Measurements from ENCODE around the gene GPR137C. TPM values are rescaled to one million over a fixed set of nuclear protein-coding genes. Genes with fewer than 3 reads are reported as not detected.
"Not testable (repeated sequence)": the region's sequence is repeated elsewhere in the genome, so short reads cannot be mapped to it uniquely, and the experiment has no call there.

The GPR137C gene
- total RNA-seq, 1 donor from 2014 or later, result 0.13 TPM

DNA sequence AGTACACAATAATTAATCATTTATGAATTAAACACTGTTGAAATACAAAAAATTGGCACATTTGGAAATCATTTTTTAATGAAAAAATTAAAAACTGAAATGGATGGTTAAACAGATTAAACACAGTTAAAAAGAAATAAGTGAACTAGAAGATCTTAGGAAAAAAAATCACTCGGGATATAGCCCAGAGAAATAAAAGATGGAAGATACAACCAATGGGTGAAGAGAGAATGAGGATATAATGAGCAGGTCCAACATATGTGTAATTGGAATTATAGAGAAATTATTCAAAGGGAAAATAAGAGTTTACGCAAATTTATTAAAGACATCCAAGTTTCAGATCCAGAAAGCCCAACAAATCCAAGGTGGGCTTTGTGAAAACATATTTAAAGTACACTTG, 6.1 kb downstream of the GPR137C start:
- DNase-seq (ENCODE audit: low spot score), result no peak

GRCh38 chr14:52563120-52563519, 10.5 kb downstream of the GPR137C start:
- DNase-seq (ENCODE audit: low spot score), result no peak

DNA sequence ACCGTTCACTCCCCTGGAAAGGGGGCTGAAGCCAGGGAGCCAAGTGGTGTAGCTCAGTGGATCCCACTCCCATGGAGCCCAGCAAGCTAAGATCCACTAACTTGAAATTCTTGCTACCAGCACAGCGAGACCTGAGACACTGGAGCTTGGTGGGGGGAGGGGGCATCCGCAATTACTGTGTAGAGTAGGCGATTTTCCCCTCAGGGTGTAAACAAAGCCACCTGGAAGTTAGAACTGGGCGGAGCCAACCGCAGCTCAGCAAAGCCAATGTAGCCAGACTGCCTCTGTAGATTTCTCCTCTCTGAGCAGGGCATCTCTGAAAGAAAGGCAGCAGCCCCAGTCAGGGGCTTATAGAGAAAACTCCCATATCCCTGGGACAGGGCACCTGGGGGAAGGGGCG, 15.8 kb downstream of the GPR137C start:
- DNase-seq (ENCODE audit: low spot score), result not testable (repeated sequence)

- DNase-seq (ENCODE audit: low spot score), result no peak
Measured at GRCh38 chr14:52575858-52576257, 23.2 kb downstream of the GPR137C start.

DNA sequence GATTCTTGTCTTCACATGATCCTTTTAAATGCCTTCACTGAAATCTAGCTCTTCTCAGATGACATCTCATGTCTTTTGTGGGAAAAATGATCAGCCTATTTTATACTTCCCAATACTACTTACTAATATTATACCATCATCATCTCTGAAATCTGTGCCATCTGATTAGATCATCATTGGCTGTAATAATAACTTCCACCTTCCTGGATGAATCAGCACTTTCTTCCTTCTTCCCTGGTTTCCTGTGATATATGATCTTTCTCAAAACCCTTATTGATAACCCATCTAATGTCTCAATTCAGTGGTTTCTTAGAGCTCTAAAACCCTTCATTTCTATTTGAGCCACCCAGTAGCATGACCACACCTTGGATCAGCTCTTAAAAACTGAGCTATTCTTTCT, 30.9 kb downstream of the GPR137C start:
- DNase-seq (ENCODE audit: low spot score), result no peak

GRCh38 chr14:52589646-52590045, 37.0 kb downstream of the GPR137C start:
- no peak for DNase-seq (ENCODE audit: low spot score)

DNA sequence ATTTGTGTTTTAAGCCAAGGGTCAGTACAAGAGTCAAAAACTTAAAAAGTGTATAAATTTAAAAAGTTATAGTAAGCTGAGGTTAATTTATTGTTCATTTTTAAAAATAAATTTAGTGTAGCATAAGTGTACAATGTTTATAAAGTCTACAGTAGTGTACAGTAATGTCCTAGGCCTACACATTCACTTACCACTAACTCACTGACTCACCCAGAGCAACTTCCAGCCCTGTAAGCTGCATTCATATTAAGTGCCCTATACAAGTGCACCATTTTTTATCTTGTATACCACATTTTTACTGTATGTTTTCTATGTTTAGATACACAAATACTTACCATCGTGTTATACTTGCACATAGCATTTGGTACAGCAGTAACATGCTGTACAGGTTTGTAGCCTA, 37.7 kb downstream of the GPR137C start:
- no peak for DNase-seq (ENCODE audit: low spot score)

- no peak for DNase-seq (ENCODE audit: low spot score)
Measured at GRCh38 chr14:52596320-52596719, 43.7 kb downstream of the GPR137C start.

DNA sequence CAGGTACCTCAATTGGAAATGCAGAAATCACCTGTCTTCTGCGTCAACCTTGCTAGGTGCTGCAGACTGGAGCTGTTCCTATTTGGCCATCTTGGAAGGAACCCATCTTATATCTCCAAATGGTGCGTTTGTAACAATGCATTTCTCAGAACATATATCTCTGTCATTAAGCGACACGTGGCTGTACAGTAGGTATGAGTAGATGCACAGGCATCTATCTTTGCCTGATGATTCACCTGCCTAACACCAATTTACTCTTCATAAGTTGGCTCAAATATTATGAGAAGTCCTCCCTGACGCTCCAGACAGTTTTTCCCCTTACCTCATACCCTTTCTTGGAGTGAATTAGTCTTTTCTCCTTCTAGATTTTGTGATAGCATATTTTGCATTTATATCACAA, 44.2 kb downstream of the GPR137C start:
- DNase-seq (ENCODE audit: low spot score), result no peak

GRCh38 chr14:52598568-52598967, 45.9 kb downstream of the GPR137C start:
- no peak for DNase-seq (ENCODE audit: low spot score)

DNA sequence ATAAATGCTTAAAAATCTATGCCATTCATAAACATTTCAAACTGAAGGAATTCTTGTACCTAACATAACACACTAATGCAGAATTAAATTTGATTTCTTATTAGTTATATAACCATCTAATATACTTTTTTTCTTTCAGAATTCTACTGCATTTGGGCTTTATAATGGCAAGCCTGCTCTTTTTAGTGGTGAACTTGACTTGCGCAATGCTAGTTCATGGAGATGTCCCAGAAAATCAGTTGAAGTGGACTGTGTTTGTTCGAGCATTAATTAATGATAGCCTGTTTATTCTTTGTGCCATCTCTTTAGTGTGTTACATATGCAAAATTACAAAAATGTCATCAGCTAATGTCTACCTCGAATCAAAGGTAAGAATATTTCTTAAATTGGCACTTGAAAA, 47.3 kb downstream of the GPR137C start:
- DNase-seq (ENCODE audit: low spot score), result no peak

DNA sequence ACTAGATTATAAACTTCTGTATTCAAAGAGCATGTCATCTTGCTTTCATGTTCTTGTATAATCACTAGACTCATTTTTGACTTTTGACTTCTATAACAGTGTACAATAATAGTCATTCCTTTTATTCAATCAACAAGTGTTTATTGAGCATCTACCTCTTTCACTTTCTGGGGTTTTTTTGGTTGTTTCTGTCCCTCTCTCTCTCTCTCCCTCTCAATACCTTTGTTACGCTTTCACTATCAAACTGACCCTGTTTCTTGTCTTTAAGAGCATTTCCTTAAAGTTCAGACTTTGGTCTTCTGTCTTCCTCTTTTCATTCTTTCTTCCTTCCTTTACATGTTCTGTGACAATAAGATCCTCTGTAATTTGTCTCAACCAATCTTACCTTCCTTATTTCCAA, 49.5 kb downstream of the GPR137C start:
- no peak for DNase-seq (ENCODE audit: low spot score)

DNA sequence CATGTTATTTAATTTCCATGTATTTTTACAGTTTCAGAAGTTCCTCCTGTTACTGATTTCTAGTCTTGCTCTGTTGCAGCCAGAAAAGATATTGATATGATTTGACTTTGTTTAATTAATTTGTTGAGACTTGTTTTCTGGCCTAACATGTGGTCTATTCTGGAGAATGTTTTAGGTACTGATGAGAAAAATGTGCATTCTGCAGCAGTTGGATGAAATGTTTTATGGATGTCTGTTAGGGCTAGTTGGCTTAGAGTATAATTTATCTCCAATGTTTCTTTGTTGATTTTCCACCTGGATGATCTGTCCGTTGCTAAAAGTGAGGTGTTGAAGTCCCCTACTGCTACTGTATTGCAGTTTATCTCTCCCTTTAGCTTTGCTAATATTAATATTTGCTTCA, 54.4 kb downstream of the GPR137C start:
- no peak for DNase-seq (ENCODE audit: low spot score)

DNA sequence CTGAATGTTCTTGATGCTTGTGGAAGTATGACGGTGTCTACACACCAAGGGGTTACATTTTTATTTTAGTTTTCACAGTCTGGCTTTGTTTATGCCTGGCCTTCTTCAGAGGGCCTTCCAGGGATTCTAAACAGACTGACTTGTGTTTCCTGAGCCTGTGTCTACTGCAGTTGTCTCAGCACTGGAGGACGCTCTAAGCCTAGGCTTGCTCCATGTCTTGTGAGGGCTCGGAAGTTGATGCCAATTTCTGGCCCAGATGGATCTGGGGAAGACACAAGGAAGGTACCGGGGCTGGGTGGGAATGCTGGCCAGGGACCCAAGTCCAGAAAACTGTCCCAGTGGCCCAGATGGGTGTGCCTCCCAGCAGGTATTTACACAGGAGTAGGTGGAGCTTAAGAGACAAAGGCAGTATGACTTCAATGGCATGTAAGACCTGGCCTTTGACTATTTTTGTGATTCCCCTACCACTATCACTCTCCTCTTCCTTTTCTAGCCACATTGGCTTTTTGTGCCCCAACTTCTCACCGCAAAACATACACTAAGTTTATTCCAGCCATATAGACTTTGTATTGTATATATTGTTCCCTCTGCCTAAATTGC, 56.9 kb downstream of the GPR137C start:
- no peak for DNase-seq (ENCODE audit: low spot score)

GRCh38 chr14:52610187-52610586, 57.6 kb downstream of the GPR137C start:
- DNase-seq (ENCODE audit: low spot score), result no peak

GRCh38 chr14:52618602-52619001, 66.0 kb downstream of the GPR137C start:
- DNase-seq (ENCODE audit: low spot score), result no peak

GRCh38 chr14:52619687-52620086, 67.1 kb downstream of the GPR137C start:
- no peak for DNase-seq (ENCODE audit: low spot score)

DNA sequence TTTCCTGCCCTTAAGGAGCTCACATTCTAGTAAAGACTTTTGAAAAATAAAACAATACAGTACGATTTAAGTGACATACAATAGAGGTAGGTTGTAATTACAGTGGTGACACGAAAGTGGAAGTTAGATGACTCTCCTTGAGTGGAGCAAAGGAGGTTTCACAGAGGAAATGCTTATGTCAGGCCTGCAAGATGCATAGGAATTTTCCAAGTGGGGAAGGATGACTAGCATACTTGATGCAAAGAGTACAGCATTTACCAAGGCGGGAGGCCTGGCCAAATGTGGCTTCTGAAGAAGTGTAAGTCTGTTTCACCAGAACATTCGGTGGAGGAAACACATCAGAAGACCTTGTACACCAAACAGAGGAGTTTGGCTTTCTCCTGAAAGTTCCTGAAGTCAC, 87.5 kb downstream of the GPR137C start:
- no peak for DNase-seq (ENCODE audit: low spot score)

- no peak for DNase-seq (ENCODE audit: low spot score)
Measured at GRCh38 chr14:52641745-52642144, 89.1 kb downstream of the GPR137C start.

GRCh38 chr14:52649511-52649910, 96.9 kb downstream of the GPR137C start:
- no peak for DNase-seq (ENCODE audit: low spot score)

GRCh38 chr14:52650774-52651173, 98.1 kb downstream of the GPR137C start:
- DNase-seq (ENCODE audit: low spot score), result no peak

GRCh38 chr14:52656905-52657304, 104.3 kb downstream of the GPR137C start:
- no peak for DNase-seq (ENCODE audit: low spot score)

GRCh38 chr14:52660325-52660724, 107.7 kb downstream of the GPR137C start:
- no peak for DNase-seq (ENCODE audit: low spot score)

DNA sequence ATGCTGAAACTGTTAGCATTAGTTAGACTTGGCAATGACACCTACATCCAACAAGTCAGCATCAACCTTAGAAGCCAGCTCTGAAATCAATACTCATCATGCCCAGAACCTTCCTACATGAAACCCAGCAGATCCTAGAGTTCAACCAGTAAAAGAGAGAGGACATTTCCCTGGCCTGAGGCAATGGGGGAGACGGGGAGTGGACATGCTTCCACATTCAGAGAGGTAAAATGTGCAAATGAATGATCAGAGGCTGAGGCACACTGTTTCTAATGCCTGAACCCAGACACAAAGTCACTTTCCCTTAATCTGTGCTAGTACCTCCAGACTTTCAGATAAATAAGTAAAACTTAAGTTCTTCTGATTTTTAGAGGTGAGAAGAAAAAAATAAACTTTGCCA, 108.2 kb downstream of the GPR137C start:
- DNase-seq (ENCODE audit: low spot score), result no peak

All from mesenteric fat pad (tissue), 1 donor.